NCI-H69 (cell line): ENCODE data around the gene ARFGAP3.
"Not testable (repeated sequence)": the region's sequence is repeated elsewhere in the genome, so short reads cannot be mapped to it uniquely, and the experiment has no call there.

Experiments
- DNase-seq: peaks from one replicate; lab custom pipeline; 2025; lab: John Stamatoyannopoulos, UW

Gene ARFGAP3

DNA sequence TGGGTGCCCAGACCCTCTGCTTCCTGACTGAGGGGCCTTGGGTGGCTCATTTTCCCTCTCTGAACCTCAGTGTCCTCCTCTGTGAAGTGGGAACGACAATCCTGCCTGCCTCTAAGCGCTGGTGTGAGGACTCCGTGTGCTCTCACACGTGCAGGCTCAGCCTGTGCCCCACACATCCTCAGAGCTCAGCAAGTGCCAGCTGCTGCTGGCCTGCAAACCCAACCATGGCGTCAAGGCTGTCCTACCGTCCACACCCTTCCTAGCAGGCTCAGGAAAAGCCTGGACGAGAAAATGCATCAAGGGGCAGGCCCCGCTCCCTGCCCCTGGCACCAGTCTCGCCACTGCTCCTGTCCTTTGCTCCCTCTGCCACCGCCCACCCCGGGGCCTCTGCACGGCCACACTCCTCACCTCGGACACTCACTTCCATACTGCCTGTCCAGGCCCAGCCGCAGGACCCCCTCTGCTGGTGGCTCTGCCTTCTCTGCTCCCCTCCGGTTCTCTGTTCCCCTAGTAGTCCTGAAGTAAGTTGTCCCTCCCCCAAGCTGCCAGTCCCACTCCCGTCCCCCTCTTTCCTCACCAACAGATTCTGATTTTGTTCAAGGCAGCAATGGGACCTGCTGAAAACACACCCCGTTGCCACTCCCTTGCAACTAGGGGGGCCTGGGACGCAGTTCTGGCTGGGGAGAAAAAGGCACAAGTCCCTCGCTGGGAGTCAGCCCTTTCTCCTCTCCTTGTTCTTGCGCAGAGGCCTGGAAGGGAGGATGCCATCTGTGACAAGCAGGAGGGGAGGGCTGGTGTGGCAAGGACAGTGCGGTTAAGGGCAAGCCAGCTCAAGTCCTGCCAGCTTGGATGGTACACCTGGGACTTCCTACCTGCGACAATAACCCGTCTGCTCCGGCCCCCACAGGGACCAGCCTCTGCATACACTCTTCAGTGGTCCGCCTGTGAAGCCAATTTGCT, 62.2 kb downstream of the ARFGAP3 start:
- peak; percentile 48 for DNase-seq

DNA sequence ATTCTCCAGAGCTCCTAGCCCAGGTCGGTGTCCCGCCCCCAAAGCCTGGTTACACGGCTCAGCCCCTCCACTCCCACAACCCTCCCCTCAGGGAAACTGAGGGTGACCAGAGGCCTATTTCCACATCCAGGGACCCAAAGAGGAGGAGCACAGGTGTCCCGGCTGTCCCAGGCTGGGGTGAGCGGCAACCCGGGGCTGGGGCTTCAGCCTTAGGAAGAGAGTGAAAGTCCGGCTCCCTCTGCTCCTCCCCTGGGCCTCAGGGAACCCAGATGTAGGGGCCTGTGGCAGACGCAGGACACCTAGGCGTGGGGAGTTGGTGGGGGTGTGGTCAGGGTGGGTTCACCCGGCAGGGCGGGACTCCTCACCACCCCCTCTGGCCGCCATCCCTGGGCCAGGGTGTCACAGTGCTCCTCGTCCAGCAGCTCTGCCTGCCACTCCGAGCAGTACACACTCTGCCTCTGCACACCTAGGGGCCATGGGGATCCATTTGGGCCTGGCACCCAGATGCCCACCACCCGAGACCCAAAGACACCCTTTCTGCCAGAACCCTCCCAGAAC, 63.1 kb downstream of the ARFGAP3 start:
- DNase-seq: no peak

DNA sequence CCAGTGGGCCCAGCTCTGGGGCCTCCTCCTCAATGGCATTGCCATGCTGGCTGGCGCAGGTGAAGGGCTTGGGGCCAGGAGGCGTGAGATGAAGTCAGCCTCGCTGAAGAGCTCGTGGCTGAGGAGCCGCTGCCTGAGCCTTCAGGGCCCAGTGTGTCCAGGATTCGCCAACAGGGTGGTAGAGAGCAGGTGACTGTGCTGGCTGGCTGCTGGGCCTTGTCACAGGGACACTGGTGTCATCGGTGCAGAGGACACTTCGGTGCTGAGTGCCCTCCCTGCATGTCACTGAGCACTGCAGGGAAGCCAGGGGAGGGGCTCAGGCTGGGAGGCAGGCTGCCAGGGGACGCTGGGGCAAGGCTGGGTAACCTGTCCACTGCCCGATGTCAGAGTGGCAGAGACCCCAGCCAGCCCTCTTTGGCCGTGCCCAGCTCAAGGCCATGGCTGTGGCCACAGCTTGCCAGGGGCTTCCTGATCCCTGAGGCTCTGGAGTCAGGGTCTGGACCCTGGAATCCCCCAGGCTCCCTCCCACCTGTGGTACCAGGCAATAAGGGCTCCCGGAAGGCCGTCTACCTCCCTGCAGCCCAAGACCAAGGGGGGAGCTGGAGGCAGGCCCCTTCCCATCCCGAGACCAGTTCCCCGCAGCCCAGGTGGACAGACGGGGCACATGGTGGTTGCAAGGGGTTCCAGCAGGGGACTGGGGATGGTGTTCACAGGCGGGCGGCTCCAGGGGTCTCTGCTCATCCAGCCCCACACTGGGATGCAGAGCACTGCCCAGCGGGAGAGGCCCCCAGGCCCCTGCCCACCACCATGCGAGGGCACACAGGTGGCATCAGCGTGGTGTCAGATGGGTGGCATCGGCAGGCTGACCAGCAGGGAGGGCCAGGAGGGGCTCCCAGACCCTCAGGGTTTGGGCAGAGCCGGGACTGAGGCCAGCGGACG, 63.9 kb downstream of the ARFGAP3 start:
- no peak for DNase-seq

DNA sequence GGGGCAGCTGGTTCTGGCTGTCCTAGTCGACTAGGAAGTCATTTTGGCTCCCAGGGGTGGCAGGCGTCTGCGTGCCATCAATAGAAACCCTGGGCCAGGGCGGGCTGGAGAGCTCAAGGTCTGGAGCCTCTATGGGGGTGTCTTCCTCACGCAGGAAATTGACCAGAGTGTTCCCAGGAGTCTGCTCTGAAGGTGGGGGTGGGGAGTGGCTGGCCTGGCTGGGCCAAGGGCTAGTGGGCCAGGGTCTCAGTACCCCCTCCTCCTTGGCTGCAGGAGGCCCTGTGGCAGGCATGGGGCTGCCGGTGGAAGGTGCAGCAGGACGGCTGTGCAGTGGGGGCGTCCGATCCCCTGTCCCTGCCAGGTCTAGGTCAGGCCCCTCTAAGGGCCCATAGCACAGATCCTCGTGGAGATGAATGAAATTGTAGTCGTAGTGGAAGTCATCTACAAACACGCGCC, 64.6 kb downstream of the ARFGAP3 start:
- no peak for DNase-seq

DNA sequence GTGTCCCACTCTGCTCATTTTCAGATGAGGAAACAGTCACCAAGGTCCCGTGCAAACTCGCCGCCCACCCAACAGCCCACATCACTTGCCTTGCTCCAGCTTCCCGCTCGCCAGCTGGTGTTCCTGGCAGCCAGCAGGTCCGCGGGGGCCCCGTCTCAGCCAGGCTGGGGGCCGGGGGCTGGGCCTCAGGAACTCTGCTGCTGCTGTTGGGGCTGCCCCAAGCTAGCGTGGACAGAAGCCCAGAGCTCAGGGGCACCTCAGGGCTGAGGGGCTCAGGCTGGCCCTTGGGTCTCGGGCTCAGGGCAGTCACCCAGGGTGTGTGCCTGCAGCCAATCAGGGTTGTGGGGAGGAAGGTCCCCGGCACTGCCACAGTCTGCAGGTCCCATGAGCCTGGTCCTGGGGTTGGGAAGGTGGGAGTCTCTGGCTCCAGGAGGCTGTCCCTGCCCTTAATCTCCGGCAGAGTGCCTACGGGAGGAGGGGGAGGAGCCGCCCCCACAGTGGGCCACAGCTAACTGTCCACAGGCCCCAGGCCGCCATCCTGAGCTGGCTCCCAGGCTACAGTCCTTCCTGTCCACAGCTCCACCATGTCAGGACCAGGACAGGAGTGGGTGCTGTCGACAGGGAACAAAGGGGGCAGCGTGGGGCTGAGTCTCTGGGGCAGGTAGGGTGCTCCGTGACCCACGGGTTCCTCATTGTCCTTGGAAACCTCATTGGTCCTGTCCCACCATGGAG, 65.2 kb downstream of the ARFGAP3 start:
- no peak for DNase-seq

DNA sequence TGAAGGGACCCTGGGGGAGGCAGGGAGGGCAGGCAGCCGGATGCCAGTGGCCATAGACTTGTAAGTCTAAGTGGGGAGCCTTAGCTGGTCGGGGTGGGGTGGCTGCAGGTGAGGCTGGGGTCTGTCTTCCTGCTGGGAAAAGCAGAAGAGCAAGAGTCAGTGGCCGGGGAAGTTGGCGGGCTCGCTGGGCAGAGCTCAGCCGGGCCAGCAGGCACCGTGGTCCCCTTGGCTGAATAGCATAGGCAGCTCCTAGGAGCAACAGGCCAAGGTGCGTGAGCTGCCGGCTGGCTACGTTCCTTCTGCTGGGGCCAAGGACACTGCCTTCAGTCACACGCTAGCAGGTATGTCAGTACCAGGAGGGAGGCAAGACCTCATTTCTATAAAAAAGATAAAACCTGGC, 68.6 kb downstream of the ARFGAP3 start:
- no peak for DNase-seq

DNA sequence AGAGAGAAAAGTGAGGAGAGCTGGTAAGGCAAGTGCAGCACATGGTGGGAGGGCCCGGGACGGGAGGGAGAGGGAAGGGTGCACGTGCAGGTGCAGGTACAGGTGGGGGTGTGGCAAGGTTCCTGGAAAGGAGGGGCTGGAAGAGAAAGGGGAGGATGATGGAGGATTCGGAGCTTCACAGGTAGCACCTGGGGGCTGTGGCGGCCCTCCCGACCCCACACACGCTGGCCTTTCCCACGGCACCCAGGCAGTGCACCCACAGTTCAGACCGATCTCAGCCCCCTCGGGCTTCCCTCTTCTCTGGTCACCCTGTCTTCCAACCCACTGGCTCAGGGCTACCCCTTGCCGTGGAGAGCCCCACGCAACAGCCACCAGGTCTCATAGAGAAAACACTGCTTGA, 69.1 kb downstream of the ARFGAP3 start:
- DNase-seq: no peak

DNA sequence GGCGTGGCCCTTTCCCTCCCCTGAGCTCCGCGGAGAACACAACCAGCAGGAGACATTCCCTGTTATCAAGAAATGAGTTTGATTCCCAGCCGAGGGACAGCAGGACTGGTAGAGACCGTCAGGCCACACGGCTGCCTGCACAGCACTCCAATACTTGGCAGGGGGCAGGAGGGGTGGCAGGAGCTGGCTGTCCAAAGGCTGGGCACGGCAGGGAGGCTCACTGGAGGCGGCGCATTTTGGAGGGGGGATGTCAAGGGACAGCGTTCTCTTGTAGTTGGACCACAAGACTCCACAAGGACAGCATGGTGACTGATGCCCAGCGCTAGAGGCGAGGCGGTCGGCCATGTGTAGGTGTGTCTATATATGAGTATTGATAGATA, 69.7 kb downstream of the ARFGAP3 start:
- DNase-seq: no peak

DNA sequence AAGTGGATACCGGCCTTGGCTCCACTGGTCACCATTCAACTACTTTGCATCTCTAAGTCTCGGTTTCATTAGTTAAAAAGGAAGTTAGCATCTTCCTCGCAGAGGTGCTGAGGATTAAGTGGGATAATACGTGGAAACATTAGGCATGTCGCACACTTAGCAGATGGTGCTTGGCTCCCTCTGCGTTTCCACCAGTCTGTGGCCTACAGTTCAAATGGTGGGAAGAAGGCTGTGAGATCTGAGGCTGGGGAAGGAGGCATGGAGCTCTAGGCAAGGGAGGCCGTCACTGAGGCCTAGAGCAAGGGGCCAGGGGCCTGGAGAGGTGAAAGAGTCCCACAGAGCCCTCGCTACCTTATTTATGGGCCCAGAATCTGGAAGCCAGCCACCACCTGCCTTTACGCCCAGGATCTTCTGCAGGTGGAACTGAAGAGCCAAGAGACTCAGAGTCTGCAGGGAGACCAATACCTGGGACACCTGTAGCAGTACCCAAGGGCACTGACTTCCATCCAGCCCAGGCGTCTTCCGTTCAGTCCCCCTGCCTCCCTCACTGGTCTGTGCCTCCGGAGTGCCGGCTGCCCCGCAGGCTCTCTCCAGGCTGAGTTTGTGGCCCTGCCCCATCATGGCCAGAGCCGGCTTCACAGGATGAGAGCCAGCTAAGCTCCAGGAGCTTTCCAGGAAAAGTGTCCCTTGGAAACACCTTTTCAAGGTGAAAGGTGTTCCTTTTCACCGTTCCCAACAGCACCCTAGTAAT, 70.3 kb downstream of the ARFGAP3 start:
- no peak for DNase-seq

DNA sequence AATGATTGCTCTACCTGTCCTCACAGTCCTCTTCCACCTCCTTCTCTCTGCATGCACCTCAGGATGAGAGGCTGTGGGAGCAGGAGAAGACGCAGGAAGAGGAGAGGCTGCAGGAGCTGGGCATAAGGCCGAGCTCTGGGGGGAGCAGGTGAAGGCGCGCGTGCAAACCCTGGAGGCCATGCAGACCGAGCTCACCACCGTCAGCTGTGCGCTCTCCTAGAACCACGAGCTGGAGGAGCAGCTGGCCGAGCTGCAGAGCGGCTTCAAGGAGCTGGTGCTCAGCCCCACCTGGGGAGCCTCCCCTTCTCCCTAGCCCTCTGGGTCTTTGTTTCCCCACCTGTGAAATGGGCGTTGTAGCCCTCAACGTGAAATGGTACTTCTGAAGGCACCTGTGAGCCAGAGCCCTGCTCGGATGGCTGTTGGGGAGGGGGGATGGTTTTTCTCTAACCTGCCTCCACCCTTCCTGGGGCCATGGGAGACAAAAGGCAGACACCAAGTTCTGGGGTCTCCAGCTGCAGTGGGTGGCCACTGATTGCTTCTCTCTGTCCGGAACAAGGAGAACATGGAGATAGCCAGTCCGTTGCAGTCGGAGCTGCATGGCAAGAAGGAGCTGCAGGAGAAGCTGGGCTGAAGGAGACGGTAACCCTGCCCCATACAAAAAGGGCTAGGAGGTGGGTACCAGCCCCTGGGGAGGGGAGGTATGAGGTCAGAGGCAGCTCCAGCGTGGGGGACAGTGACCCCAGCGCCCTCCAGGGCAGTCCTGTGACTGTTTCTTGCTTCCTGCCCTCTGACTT, 71.2 kb downstream of the ARFGAP3 start:
- DNase-seq: no peak

DNA sequence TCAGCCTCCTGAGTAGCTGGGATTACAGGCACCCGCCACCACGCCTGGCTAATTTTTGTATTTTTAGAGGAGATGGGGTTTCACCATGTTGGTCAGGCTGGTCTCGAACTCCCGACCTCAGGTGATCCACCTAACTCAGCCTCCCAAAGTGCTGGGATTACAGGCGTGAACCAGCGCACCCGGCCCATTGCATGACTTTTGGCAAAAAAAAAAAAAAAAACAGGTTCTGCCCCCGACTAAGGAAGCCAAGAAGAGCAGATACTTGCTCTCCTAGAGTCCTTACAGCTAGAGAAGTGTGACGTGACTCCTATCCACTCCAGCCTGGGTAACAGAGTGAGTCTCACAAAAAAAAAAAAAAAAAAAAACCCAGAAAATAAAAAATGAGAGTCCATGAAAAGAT, 74.8 kb downstream of the ARFGAP3 start:
- DNase-seq: not testable (repeated sequence)

DNA sequence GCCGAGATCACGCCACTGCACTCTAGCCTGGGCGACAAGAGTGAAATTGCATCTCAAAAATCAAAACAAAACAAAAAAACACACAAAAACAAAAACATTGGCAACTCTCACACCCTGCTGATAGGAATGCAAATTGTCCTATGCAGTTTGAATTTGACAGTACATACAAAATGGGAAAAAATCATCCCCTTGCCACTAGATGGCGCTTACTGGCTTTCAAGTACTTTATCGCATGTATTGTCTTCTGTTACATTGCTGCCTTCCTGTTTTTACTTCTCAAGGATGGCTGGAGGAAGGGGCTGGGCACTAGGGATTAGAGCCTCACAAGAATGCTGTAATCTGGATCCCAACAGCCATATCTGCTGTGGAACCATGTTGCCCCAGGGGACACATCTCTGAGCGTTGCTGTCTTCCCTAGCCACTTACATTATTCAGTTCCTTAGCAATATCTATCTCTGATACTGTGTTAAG, 77.0 kb downstream of the ARFGAP3 start:
- peak; percentile 93 for DNase-seq

DNA sequence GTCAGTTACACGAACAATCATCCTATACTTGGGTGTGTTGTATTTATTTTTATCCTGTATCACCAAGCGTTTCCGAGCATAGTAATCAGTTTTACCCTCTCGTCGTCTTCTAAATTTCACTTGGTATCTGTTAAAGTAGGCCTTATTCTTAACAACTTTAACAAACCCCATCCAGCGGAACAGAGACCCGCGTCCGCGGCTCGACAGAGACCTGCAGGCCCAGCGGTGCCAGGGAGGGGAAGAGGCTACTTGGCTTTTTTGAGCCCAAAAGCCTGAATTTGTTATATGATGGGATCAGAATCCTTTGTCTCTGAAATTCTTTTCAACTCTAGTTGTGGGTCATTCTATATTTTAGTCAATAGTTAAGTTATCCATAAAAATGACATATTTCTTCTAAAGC, 79.9 kb downstream of the ARFGAP3 start:
- no peak for DNase-seq

DNA sequence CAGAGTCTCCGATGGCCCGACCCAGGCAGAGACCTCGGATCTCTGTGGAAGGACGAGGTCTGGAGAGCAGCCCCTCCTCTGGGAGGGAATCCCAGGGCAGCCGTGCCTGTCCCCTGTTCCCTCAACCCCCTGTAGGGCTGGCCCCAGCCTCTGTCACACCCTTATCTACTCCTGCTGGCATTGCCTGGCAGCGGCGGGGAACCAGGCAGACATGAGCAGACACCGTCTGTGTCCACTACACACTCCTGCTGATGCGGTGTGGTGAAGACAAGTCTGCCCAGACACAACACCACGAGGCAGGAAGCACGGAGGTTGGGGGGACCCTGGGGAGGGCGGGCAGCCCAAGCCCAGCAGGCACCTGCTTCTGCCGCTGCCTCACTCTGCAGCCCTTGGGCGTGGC, 83.9 kb downstream of the ARFGAP3 start:
- DNase-seq: peak; percentile 88

DNA sequence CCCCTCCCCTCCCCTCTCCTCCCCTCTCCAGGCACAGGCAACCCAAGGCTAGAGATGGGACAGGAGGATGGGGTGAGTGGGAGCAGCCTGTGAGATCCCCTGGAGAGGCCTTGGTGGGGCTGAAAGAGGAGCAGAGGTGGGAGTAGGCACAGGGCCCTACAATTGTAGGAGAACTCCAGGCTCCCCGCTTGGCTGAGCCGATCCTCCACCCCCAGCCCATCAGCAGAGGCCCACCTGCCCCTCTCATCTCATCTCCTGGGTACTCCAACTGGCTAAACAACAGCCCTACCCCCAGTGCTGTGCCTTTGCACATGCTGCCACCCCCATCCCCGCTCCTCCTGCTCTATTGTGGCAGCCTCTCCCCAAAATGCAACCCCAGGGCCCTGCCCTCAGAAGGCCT, 84.4 kb downstream of the ARFGAP3 start:
- peak; percentile 36 for DNase-seq

DNA sequence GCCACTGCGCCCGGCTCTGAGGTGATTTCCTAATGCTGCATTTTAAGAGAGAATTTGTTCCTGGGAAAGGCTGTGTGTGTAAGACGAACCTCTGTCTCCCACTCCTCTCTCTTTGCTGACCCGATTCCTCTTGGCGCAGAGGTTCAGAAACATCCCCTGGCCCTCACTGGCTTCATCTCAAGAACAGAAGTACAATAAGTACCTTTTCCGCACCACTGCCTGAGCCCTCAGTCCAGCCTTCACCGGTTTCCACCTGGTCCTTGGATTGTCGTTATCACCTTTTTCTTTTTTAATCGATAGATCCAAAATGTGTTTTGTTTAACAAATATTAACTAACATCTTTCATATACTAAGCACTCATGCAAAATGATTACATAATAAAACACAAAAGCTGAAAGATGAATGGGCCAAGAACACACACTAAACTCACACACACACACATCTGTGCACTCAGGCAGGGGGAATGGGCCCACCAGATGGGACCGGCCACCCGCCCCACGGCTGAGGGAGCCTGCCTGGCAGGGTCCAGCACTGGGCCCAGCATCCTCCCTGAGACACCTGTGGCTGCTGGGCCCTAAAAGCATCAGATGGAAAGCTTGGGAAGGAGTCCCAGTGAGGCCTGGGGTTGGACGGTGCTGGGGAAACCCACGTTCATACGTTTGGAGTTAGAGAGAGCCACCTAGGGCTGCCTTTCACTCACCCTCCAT, 86.0 kb downstream of the ARFGAP3 start:
- DNase-seq: peak; percentile 19

DNA sequence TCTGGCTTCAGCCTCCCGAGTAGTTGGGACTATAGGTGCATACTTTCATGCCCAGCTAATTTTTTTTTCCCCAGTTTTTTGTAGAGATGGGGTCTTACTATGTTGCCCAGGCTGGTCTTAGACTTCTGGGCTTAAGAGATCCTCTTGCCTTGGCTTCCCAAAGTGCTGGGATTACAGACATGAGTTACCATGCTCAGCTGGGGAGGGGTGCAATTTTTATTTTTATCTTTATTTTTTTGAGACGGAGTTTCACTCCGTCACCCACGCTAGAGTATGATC, 86.7 kb downstream of the ARFGAP3 start:
- DNase-seq: no peak

DNA sequence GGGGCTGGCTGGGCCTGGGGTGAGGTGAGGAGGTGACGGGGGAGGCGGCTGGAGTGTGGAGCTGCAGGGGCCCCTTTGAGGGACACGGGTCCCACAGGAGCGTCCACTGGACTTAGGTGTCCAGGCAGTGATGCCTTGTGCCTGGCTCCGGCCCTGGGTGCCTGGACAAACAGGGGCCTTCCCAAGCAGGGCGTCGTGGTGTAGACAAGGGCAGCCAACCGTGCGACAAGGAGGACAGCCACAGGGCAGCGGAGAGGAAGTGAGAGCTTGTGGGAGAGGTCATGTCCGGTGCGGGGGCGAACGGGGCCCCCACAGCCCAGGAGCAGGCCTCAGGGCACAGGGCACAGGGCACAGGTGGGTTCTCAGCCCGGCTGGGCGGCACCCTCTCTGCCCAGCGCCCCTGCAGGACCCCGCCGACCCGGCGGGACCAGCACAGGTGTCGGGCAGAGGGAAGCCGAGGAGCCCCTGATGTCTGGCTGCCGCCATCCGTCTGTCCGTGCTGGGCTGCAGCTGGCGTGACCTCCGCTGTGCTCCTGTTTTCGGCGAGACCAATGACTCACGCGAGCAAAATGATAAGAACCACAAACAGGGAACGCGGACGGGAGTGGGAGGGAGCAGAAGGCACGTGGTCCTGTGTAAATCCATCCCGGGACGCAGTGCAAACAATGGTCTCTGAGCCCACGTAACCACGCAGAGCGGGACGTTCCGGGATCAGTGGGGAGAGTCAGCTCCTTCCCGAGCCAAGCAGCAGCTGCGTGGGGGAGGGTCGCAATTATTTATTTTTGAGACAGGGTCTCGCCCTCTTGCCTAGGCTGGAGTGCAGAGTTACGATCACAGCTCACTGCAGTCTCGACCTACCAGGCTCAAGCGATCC, 87.3 kb downstream of the ARFGAP3 start:
- DNase-seq: no peak

DNA sequence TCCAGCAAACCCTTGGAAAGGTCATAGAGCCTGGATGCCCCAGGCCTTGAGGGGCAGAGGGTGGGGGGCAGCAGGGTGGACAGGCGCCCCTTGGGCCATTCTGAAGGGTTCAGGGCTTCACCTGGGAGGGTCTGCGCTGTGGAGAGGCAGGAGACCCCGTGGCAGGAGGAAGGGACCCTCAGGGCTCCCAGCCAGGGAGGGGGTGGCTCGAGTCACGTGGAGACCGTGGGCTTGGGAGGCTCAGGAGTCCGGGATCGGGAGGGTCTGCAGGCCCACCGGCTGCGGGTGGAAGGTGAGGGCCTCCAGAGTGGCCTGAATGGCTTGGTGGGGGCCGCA, 87.9 kb downstream of the ARFGAP3 start:
- DNase-seq: no peak
